H1 (cell line): ENCODE results near the gene SAMD14.

Experiments used
- CTCF ChIP-seq, 3 experiments: IDR thresholded peaks; 1 replicate in 2 of 3; 2 replicates in 1 of 3; pipeline versions ENCODE4 v1.5.1 to v1.6.1; 2011; ENCODE audit warnings: low read length in 3 of 3, mild to moderate bottlenecking in 3 of 3, inconsistent platforms in 2 of 3, low read depth in 1 of 3, moderate library complexity in 1 of 3; ENCODE audit not compliant: insufficient read depth in 1 of 3; ENCODE audit errors: control extremely low read depth in 1 of 3
- POLR2AphosphoS5 ChIP-seq: IDR thresholded peaks from 2 replicates; pipeline ENCODE4 v1.6.1; 2011; ENCODE audit warnings: low read depth, low read length

GRCh38 chr17:50110591-50111349 lies 19.2 kb downstream of the SAMD14 start:
- no peak for TF ChIP-seq POLR2AphosphoS5
- no peak for TF ChIP-seq CTCF (IDR thresholded peaks at IDR 0.05; ENCODE audit: control extremely low read depth in 1 of 3, insufficient read depth in 1 of 3, low read depth in 1 of 3, low read length in 3 of 3)
